Mesodermal cell (in vitro differentiated cells): ENCODE data around the gene CACNA2D4.
"Not testable (repeated sequence)": the region's sequence is repeated elsewhere in the genome, so short reads cannot be mapped to it uniquely, and the experiment has no call there.

ENCODE experiments used
- H3K27ac ChIP-seq: 2 replicates; pipeline ENCODE4 v1.7.0; 2013; ENCODE audit warnings: mild to moderate bottlenecking, low read depth, low read length, moderate library complexity; ENCODE audit not compliant: severe bottlenecking
- H3K36me3 ChIP-seq: 2 replicates; pipeline ENCODE4 v1.7.1; 2013; ENCODE audit warnings: mild to moderate bottlenecking, low read length, moderate library complexity; ENCODE audit not compliant: control insufficient read depth, insufficient read depth
- H3K4me1 ChIP-seq: one replicate; pipeline ENCODE4 v1.7.1; 2013; ENCODE audit warnings: mild to moderate bottlenecking, low read length; ENCODE audit not compliant: insufficient read depth, control insufficient read depth, poor library complexity, severe bottlenecking
- H3K4me3 ChIP-seq: 2 replicates; pipeline ENCODE4 v1.7.0; 2013; ENCODE audit warnings: low read length, control low read depth, mild to moderate bottlenecking; ENCODE audit not compliant: insufficient read depth, poor library complexity, severe bottlenecking; ENCODE audit errors: extremely low read depth
- H3K9me3 ChIP-seq: 2 replicates; pipeline ENCODE4 v1.7.1; 2013; ENCODE audit warnings: mild to moderate bottlenecking, low read length, moderate library complexity; ENCODE audit not compliant: control insufficient read depth
- WGBS, 2 experiments: methylation state at CpG; one replicate each; pipeline ENCODE4 v1.1.5; 2013; ENCODE audit warnings: missing lambda C conversion rate in 2 of 2; ENCODE audit not compliant: insufficient coverage in 2 of 2; 5-methylcytosine and 5-hydroxymethylcytosine counted together

CACNA2D4 gene

GRCh38 chr12:1819571-1819970 is 98.9 kb downstream of the CACNA2D4 start:
- Histone ChIP-seq H3K36me3 (no peaks in the 10 kb centered on the region), H3K4me1 (peaks cover 7% of the 10 kb centered on the region), H3K27ac (no peak overlapping the region), H3K9me3 (no peaks in the 10 kb centered on the region), H3K4me3 (no peak overlapping the region)
- WGBS, 2 experiments: 59 to 82% methylated on average over 5 to 6 of the region's 6 CpGs

GRCh38 chr12:1819050-1819449 is 99.4 kb downstream of the CACNA2D4 start:
- WGBS, 2 experiments: 80 to 89% methylated on average over 7 to 8 of the region's 9 CpGs
- Histone ChIP-seq H3K4me1 (peaks cover 7% of the 10 kb centered on the region), H3K9me3 (no peaks in the 10 kb centered on the region), H3K27ac (no peak overlapping the region), H3K36me3 (no peaks in the 10 kb centered on the region), H3K4me3 (no peak overlapping the region)

DNA sequence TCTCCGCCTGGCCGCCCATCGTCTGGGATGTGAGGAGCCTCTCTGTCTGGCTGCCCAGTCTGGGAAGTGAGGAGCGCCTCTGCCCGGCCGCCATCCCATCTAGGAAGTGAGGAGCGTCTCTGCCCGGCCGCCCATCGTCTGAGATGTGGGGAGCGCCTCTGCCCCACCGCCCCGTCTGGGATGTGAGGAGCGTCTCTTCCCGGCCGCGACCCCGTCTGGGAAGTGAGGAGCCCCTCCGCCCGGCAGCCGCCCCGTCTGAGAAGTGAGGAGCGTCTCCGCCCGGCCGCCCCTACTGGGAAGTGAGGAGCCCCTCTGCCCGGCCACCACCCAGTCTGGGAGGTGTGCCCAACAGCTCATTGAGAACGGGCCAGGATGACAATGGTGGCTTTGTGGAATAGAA is 100.5 kb downstream of the CACNA2D4 start:
- H3K27ac ChIP-seq, H3K9me3 ChIP-seq: not testable (repeated sequence)
- 91 to 93% methylated on average over 9 to 13 of the region's 28 CpGs for WGBS, 2 experiments

DNA sequence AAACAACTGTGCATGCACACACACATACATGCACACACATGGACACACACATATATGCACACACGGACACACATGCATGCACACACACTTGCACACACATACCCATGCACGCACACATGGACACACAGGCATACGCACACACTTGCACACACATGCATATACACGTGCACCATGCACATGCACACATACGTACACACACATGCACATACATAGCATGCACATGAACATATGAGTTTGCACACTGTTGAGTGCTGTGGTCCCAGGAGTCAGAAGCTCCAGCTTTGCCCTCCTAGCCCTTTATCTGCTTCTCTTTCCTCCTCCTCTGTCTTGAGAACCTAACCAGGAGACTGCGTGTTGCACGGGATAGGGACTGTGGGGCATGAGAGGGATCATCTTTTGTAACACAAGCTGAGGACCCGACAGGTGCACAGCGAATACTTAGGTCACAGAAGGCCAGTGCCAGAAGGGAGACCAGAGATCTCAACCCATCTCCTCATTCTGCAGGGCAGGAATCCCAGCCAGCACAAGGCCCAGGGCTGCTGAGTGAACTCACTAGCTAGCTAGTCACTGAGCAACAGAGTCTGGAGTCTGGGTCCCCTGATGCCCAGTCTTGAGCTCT is 101.6 kb downstream of the CACNA2D4 start:
- Histone ChIP-seq H3K4me3 (no peak overlapping the region), H3K9me3 (no peaks in the 10 kb centered on the region), H3K4me1 (peaks cover 21% of the 10 kb centered on the region), H3K27ac (no peak overlapping the region), H3K36me3 (no peaks in the 10 kb centered on the region)
- 93 to 96% methylated on average over 7 to 9 of the region's 9 CpGs for WGBS, 2 experiments

More for the DNA sequence above, 100.5 kb downstream of the CACNA2D4 start:
- peaks cover 13% of the 10 kb centered on the region for H3K4me1 ChIP-seq
- H3K4me3 ChIP-seq, H3K36me3 ChIP-seq: not testable (repeated sequence)

- Histone ChIP-seq H3K27ac (no peak overlapping the region), H3K4me1 (peaks cover 20% of the 10 kb centered on the region), H3K36me3 (no peaks in the 10 kb centered on the region), H3K9me3 (no peaks in the 10 kb centered on the region), H3K4me3 (no peak overlapping the region)
- 89 to 90% methylated on average over 17 to 19 of the region's 21 CpGs for WGBS, 2 experiments
Measured at GRCh38 chr12:1815814-1816729, 102.4 kb downstream of the CACNA2D4 start.

DNA sequence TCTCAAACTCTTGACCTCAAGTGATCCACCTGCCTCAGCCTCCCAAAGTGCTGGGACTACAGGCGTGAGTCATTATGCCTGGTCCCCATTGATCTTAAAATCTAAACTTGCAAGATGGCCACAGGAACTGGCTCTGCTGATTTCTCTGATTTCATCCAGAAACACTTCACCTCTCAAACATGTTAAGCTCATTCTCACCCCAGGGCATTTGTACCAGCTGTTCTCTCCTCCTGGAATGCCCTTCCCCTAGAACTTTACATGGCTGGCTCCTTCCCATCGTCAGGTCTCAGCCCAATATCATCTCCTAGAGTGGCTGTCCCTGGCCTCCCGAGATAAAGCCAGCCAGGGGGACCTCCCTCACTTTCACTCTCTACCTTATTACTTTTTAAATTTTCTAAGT is 103.3 kb downstream of the CACNA2D4 start:
- 87 to 91% methylated on average over 2 to 3 of the region's 3 CpGs for WGBS, 2 experiments
- H3K4me3 ChIP-seq: no peak overlapping the region
- no peak overlapping the region for H3K27ac ChIP-seq
- no peaks in the 10 kb centered on the region for H3K36me3 ChIP-seq
- H3K4me1 ChIP-seq: peaks cover 23% of the 10 kb centered on the region
- H3K9me3 ChIP-seq: no peaks in the 10 kb centered on the region

DNA sequence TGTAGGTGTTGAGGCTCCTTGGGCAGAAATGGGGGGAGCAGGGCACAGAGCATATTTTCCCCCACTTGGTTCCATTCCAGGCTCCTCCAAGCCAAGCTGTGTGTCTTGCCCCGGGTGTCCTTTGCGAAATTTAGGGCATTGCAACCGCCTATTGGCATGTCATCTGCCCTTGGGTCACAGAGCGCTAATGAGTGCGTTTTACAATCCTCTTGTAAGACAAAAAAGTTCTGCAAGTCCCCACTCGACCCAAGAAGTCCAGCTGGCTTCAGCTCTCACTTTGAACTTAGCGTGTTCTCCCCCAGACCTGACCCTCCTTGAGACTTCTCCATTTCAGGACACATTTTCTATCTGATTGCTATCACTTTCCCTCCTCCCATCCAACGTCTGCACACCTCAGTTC is 104.2 kb downstream of the CACNA2D4 start:
- Histone ChIP-seq H3K36me3 (no peaks in the 10 kb centered on the region), H3K4me1 (peaks cover 28% of the 10 kb centered on the region), H3K9me3 (no peaks in the 10 kb centered on the region), H3K4me3 (no peak overlapping the region), H3K27ac (no peak overlapping the region)
- 85 to 92% methylated on average over 8 of the region's 8 CpGs for WGBS, 2 experiments

- H3K9me3 ChIP-seq: no peaks in the 10 kb centered on the region
- H3K36me3 ChIP-seq: no peaks in the 10 kb centered on the region
- WGBS, 2 experiments: 80 to 91% methylated on average over 16 to 17 of the region's 17 CpGs
- no peak overlapping the region for H3K4me3 ChIP-seq
- H3K4me1 ChIP-seq: peaks cover 28% of the 10 kb centered on the region
- H3K27ac ChIP-seq: peak overlapping the region; percentile 41
Measured at GRCh38 chr12:1812650-1813302, 105.7 kb downstream of the CACNA2D4 start.

- Histone ChIP-seq H3K27ac (no peak overlapping the region), H3K4me1 (peaks cover 28% of the 10 kb centered on the region), H3K36me3 (no peaks in the 10 kb centered on the region), H3K4me3 (no peak overlapping the region), H3K9me3 (no peaks in the 10 kb centered on the region)
- WGBS, 2 experiments: 84 to 90% methylated on average over 6 of the region's 6 CpGs
Measured at GRCh38 chr12:1811948-1812291, 106.5 kb downstream of the CACNA2D4 start.

GRCh38 chr12:1811281-1811947 is 107.0 kb downstream of the CACNA2D4 start:
- no peaks in the 10 kb centered on the region for H3K36me3 ChIP-seq
- no peak overlapping the region for H3K4me3 ChIP-seq
- H3K4me1 ChIP-seq: peaks cover 28% of the 10 kb centered on the region
- H3K27ac ChIP-seq: no peak overlapping the region
- 91 to 95% methylated on average over 25 to 26 of the region's 27 CpGs for WGBS, 2 experiments
- no peaks in the 10 kb centered on the region for H3K9me3 ChIP-seq
